Activated CD8-positive, alpha-beta memory T cell treated with anti-CD3 and anti-CD28 coated beads for 1 hour (primary cell): ENCODE measurements around the gene ZYX.
"Not testable (repeated sequence)": the region's sequence is repeated elsewhere in the genome, so short reads cannot be mapped to it uniquely, and the experiment has no call there.

Source experiments
- DNase-seq, 2 donors: peaks; one replicate each; pipeline ENCODE4 v3.0.0-alpha.2; 2020; ENCODE audit warnings: low read depth in 1 of 2; ENCODE audit errors: extremely low read depth in 1 of 2

The ZYX gene

DNA sequence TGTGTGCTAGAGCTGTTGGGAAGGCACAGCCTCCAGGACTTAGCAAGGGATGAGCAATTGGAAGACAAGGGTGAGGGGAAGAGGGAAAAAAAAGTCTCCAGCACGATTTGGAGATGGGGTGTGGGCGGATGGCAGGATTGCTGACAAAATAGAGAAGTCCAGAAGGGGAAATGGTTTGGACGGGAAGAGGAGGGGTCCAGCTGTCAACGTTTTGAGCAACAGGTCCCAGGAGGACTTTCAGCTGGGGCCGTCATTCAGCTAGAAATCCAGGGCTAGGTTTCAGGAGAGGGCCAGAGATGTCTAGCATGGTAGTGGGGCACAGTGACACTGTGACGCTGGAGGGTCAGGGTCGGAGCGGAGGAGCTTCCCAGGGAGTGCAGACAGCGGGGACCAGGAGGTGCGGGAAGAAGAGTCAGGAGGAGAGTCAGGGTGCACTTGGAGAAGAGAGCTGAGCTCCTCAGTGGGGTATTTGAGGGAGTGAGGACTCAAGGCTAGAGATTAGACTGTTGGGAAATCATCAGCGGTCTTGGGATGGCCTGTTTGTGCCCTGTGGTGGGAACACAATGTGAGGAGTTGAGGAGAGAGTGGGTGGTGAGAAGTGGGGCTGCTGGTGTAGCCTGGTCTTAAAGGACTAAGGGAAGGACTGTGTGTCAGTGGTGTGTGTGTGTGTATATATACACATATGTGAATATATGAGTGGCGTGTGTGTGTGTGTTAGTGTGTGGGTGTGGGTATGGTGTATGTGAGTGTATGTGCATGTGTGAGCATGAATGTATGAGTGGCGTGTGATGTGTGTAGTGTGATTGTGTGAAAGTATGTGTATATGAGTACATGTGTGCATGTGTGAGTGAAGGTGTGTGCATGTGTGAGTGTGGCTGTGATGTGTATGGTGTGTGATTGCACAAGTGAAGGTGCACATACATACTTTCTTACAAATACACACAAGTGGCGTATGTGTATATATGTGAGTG, 3.8 kb downstream of the ZYX start:
- DNase-seq = no peak

DNA sequence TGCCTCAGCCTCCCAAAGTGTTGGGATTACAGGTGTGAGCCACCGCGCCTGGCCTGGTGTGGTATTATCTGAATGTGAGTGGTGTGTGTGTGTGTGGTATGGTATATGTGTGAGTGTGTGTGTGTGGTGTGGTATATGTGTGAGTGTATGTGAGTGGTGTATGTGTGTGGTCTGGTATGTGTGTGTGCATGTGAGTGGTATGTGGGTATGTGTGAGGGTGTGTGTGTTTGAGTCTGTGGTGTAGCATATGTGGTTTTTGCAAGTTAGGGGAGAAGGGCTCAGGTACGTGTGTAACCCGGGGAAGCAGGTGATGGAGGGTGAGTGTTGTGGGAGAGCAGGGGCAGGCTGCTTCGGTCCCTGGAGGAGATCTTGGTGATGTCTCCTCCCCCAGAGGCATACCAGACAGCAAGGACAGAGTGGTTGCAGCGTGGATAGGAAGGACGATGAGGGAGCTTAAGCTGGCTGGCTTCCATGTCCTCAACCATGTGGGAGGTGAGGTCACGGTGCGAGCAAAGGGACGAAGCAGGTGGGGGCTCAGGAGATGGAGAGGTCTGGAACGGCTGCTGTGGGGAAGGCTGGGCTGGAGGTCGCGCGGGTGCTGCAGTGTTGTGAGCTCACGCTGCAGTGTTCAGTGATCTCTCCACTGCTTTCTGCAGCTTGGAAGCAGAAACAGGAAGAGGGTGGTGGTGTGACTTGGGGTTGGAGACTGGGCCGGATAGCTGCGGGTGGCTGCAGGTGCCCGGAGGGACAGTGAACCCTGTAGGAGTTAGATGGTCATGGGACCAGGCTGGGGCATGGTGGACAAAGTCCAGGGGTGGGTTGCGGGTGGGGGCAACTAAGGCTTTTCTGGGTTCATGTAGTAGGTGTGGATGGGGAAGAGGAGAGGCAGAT, 5.0 kb downstream of the ZYX start:
- no peak for DNase-seq

- DNase-seq = no peak
These were observed 6.2 kb downstream of the ZYX start for GRCh38 chr7:143387156-143387975.

DNA sequence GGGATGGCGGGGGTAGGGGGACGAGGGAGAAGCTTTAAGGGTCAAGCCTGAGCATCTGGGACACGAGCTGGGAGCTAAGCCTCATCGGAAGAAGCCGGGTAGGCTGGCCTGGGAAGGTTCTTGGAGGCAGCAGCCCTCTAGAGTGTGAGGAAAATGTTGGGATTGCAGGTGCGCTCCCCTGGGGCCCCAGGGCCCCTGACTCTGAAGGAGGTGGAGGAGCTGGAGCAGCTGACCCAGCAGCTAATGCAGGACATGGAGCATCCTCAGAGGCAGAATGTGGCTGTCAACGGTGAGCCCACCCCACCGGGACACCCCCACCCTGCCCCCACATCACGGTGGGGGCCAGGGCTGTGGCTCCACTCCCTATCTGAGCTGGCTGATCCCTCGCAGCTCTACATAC, 6.9 kb downstream of the ZYX start:
- no peak for DNase-seq

DNA sequence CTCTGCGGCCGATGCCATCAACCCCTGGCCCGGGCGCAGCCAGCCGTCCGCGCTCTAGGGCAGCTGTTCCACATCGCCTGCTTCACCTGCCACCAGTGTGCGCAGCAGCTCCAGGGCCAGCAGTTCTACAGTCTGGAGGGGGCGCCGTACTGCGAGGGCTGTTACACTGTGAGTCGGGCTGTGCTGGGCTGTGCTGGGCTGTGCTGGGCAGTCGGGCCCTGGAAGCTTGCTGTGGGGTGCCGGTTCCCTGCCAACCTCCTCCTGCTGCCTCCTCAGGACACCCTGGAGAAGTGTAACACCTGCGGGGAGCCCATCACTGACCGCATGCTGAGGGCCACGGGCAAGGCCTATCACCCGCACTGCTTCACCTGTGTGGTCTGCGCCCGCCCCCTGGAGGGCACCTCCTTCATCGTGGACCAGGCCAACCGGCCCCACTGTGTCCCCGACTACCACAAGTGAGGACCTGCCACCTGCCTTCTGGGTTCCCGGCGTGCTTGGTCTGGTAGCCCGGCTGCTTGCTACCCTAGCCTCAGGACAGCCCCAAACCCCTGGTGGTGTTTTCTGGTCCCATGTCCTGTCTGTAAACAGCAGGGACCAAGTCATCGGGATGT, 7.5 kb downstream of the ZYX start:
- no peak for DNase-seq

DNA sequence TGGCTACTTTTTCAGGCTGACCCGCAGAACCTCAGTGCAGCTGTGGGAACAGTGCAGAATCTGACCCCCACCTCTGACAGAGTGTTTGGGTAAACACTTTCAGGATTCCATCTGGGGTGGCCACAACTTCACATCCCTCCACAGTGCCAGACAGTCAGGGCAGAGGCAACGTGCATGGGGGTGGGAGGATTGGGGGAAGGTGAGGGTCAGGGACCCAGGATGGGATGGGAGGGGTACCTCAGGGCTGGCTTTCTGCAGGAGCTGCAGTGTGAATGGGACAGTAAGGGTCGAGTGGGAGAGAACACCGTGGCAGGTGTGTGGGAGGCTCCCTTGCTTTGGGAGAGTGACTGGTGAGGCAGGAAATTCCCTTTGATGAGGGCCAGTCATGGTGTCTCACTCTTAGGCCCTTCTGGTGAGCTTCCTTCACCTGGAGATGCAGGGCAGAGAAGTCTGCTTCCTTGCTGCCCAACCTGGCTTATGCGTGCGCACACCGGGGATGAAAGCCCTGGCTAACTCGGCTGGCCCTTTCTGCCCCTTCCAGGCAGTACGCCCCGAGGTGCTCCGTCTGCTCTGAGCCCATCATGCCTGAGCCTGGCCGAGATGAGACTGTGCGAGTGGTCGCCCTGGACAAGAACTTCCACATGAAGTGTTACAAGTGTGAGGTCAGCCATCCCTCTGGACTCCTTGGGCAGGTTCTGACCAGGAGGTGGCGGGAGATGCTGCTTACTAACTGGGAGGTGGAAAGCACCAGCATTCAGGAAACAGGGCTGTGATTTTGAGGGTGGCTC, 8.4 kb downstream of the ZYX start:
- DNase-seq = no peak

DNA sequence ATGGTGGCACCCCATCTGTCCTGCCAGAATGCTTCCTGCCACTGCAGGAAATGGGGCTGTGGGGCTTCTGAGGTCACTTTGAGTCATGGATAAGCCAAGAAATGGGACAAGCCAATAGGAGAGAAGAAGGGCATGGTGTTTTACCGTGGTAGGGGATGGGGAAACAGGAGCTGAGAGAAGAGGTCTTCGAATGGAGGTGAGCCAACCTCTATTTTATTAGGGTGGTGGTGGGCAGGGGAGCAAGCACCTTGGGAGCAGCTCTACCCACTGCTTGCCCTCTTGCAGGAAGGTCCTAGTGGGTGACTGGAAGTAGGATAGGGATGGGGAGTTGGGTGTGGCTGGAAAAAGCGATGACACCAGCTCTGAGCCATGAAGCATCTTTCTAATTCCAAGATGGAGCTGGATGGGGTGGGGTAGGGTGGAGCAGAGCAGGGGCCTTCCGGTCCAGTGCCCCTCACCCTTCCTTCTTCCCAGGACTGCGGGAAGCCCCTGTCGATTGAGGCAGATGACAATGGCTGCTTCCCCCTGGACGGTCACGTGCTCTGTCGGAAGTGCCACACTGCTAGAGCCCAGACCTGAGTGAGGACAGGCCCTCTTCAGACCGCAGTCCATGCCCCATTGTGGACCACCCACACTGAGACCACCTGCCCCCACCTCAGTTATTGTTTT, 9.1 kb downstream of the ZYX start:
- no peak for DNase-seq

- no peak for DNase-seq
These were observed 9.7 kb downstream of the ZYX start for GRCh38 chr7:143390773-143391317.

GRCh38 chr7:143391462-143392404, 10.6 kb downstream of the ZYX start:
- no peak for DNase-seq

GRCh38 chr7:143392427-143392826, 11.3 kb downstream of the ZYX start:
- not testable (repeated sequence) for DNase-seq

DNA sequence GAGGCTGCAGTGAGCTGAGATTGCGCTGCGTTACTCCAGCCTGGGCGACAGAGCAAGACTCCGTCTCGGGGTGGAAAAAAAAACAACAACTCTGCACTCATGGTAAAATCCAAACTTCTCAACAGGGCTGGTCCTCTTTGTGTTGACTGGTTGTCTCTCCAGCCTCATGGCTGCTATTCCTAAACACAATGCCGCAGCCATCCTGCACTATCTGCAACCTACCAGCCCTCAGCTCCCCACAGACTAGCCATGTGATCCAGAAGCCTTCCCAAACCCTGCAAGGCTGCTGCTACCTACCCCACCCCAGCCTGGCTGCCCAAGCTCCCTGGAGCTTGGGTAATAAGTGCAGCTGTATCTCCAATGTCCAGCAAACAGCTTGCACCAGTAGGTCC, 11.7 kb downstream of the ZYX start:
- DNase-seq = no peak

DNA sequence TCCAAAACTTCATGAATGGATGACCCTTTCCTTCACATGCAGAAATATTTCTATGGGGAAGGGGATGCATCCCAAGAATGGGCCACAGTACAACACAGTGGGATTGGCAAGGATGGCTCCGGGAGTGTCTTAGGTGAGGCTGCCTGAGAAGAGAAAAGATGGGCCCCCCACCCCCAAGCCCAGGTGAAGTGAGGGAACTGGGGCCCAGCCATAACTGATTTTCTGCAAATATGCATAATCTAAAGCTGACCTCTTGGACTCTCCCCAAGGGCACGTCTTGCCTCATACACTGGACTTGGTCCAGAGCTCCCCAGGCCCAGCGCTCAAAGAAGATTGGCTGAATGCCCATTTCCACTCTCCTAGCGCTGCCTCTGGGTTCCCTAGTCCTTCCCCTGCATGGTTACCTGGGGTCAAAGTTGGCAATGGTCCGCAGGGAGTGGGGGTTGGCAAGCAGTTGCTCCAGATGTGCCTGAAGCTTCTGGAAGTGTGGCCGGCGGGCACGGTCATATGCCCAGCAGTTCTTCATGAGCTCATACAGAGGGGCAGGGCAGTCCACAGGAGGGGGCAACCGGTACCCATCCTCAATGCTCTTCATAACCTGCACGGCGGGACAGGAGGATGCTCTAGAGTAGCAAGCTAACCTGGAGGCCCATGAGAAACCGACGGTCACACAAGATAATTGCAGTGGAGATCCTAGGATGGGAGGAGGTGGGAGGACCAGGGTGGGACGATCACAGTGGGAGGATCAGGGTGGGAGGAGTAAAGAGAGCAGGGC, 12.3 kb downstream of the ZYX start:
- no peak for DNase-seq

DNA sequence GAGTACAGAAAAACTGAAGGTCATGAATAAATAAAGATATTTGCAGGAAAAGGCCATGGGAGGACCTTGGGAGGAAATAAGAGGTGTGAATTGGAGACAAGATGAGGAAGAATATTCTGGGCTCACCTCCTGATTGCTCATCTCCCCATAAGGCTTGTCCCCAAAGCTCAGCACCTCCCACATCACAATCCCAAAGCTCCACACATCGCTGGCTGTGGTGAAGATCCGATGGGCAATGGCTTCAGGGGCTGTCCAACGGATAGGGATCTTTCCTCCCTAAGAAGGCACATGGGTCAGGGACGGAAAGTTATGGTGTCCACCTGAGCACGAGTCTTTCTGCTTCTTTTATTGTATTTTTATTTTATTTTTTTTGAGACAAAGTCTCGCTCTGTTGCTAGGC, 12.9 kb downstream of the ZYX start:
- DNase-seq = no peak

GRCh38 chr7:143394777-143395176, 13.6 kb downstream of the ZYX start:
- no peak for DNase-seq

GRCh38 chr7:143395187-143396149, 14.3 kb downstream of the ZYX start:
- no peak for DNase-seq

DNA sequence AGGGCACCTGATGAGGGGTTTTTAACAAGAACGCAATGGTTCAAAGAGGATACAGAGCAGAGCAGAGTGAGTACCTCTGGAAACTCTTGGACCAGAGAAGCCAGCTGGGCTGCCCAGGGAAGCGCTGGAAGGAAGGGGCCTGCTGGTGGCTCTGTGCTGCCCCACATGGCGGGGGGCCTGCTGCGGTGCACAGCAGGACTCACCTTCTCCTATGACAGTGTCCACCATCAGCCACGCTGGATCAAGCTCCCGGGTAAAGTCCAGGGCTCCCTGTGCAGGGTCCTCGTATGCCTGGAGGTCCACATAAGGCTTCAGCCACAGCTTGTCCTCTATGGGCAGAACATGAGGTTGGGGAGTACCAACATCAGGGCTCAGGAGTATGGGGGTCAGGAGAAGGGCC, 15.0 kb downstream of the ZYX start:
- no peak for DNase-seq
